Kidney epithelial cell (primary cell): ENCODE data around the gene RANBP3L. TPM values are rescaled to one million over a fixed set of nuclear protein-coding genes. Genes with fewer than 3 reads are reported as not detected.

Experiments
- DNase-seq: peaks from one replicate; pipeline ENCODE4 v3.0.0-alpha.2; 2010; ENCODE audit warnings: low read depth
- H3K27me3 ChIP-seq: 2 replicates; pipeline ENCODE4 v1.6.0; 2011; ENCODE audit warnings: low read length; ENCODE audit not compliant: control insufficient read depth, insufficient read depth
- H3K36me3 ChIP-seq: 2 replicates; pipeline ENCODE4 v1.5.1; 2011; ENCODE audit warnings: low read length; ENCODE audit not compliant: control insufficient read depth, insufficient read depth
- H3K4me3 ChIP-seq: 2 replicates; pipeline ENCODE4 v1.5.1; 2011; ENCODE audit warnings: low read depth, mild to moderate bottlenecking, control low read depth, low read length
- CTCF ChIP-seq: IDR thresholded peaks from 2 replicates; pipeline ENCODE4 v1.5.1; 2011; ENCODE audit warnings: mild to moderate bottlenecking, moderate library complexity, low read length, control low read depth, inconsistent platforms; ENCODE audit not compliant: insufficient read depth, poor library complexity, severe bottlenecking
- total RNA-seq: library from RNA; depleted of rRNA; stranded (reverse); fragments of >200 nt; gene quantifications from 2 replicates; pipeline ENCODE4 v1.2.3, GENCODE V29; 2015

Gene RANBP3L
- total RNA-seq, 1 donor from 2014 or later = not detected

DNA sequence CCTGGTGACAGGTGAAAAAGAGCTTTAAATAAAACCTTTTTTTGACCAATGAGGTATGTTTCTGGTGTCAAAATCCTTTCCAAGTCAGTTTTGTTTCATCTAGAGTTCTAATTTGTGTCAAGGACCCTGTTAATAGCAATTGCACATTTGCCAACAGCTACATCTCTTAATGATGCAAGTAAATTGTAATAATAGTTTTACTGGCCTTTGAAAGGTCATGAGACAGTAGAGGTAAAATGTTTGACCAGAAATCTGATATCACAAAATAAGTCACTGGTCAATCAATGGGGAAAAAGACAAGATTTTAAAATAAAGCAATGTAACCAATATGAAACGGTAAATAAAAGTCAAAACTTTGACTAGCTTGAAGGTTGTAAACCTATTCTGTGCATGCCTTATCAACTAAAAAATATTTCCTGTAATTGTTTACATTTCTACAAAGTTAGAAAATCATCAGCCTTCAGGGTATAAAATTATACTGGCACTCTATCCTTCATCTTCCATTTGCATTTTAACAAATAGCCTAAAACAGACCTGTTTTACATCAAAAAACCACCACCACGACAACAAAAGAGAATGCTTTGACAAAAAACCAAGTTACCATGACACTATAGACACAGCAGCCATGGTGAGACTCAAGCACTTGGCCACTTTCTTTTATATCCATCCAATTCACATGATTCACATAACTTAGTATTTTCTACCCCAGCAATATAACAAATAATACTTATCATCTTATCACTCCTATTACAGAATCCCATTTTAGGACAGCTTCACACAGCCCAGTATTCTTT is 63.0 kb downstream of the RANBP3L start:
- DNase-seq = no peak
- TF ChIP-seq CTCF = no peak
- H3K4me3 ChIP-seq = no peak overlapping the region
- no peaks in the 10 kb centered on the region for H3K27me3 ChIP-seq
- H3K36me3 ChIP-seq = no peaks in the 10 kb centered on the region

GRCh38 chr5:36237751-36238150 is 64.0 kb downstream of the RANBP3L start:
- no peak for DNase-seq
- H3K27me3 ChIP-seq = no peaks in the 10 kb centered on the region
- TF ChIP-seq CTCF = no peak
- no peaks in the 10 kb centered on the region for H3K36me3 ChIP-seq
- no peak overlapping the region for H3K4me3 ChIP-seq

DNA sequence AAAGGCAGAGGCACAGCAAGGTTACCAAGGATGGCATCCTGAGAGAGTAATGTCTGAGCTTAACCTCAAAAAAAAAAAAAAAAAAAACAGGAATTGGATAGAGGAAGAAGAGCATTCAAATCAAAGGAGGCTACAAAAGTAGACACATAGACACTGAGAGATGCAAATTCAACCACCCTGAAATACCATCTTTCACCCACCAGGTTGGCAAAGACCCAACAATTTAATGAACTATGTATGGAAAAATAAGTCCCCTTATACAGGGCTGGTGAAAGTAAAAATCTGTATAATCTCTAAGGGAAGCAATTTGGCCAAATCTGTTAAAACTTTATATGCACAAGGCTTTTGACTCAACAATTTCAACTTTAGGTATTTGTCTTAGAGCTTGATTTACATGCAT is 64.9 kb downstream of the RANBP3L start:
- no peak overlapping the region for H3K4me3 ChIP-seq
- H3K27me3 ChIP-seq = no peaks in the 10 kb centered on the region
- H3K36me3 ChIP-seq = no peaks in the 10 kb centered on the region
- DNase-seq = no peak
- no peak for TF ChIP-seq CTCF

- H3K4me3 ChIP-seq = no peak overlapping the region
- TF ChIP-seq CTCF = no peak
- no peaks in the 10 kb centered on the region for H3K36me3 ChIP-seq
- no peaks in the 10 kb centered on the region for H3K27me3 ChIP-seq
- DNase-seq = no peak
These were observed 69.2 kb downstream of the RANBP3L start for GRCh38 chr5:36232533-36232932.

GRCh38 chr5:36230151-36230790 is 71.4 kb downstream of the RANBP3L start:
- DNase-seq = no peak
- no peak overlapping the region for H3K4me3 ChIP-seq
- no peak for TF ChIP-seq CTCF
- no peaks in the 10 kb centered on the region for H3K36me3 ChIP-seq
- no peaks in the 10 kb centered on the region for H3K27me3 ChIP-seq
